A204.1 (cell line): ENCODE data around the gene TAP1.
A peak's percentile ranks its signal among the peaks of the same experiment; 100 is the strongest.
"Not testable (repeated sequence)": the region's sequence is repeated elsewhere in the genome, so short reads cannot be mapped to it uniquely, and the experiment has no call there.

ENCODE experiments used
- FAIRE-seq: peaks from 2 replicates; lab custom pipeline; 2012; peaks lifted over from hg19 to GRCh38; lab: Jason Lieb, UNC

TAP1 gene

GRCh38 chr6:32839356-32839755 is 14.1 kb downstream of the TAP1 start:
- no peak for FAIRE-seq

GRCh38 chr6:32838114-32838958 is 15.2 kb downstream of the TAP1 start, which contains the start of gene TAP2:
TAP2 (minus strand) TSS chr6:32838739; CDS start chr6:32838233, 506 bp downstream.
- FAIRE-seq, result peak; percentile 44

GRCh38 chr6:32837651-32838113 is 15.8 kb downstream of the TAP1 start:
- no peak for FAIRE-seq

GRCh38 chr6:32836873-32837272 is 16.6 kb downstream of the TAP1 start:
- no peak for FAIRE-seq

GRCh38 chr6:32835167-32835893 is 18.2 kb downstream of the TAP1 start:
- no peak for FAIRE-seq

GRCh38 chr6:32833664-32834063 is 19.8 kb downstream of the TAP1 start:
- no peak for FAIRE-seq

GRCh38 chr6:32832535-32832934 is 21.0 kb downstream of the TAP1 start:
- FAIRE-seq, result no peak

GRCh38 chr6:32830936-32831335 is 22.6 kb downstream of the TAP1 start:
- FAIRE-seq, result no peak

GRCh38 chr6:32830017-32830416 is 23.5 kb downstream of the TAP1 start:
- FAIRE-seq, result no peak

GRCh38 chr6:32829495-32829894 is 24.0 kb downstream of the TAP1 start:
- FAIRE-seq, result no peak

- no peak for FAIRE-seq
These were observed 26.5 kb downstream of the TAP1 start for GRCh38 chr6:32827025-32827424.

- peak; percentile 80 for FAIRE-seq
These were observed 27.5 kb downstream of the TAP1 start for GRCh38 chr6:32825966-32826365.

GRCh38 chr6:32819729-32820128 is 33.8 kb downstream of the TAP1 start:
- FAIRE-seq, result no peak

- no peak for FAIRE-seq
These were observed 34.6 kb downstream of the TAP1 start for GRCh38 chr6:32818867-32819266.

- FAIRE-seq, result no peak
These were observed 36.7 kb downstream of the TAP1 start, which contains the start of gene HLA-DOB for GRCh38 chr6:32816746-32817204. HLA-DOB (minus strand) TSS chr6:32817002; CDS start chr6:32816951, 51 bp downstream.

GRCh38 chr6:32815996-32816395 is 37.5 kb downstream of the TAP1 start:
- FAIRE-seq, result no peak

- no peak for FAIRE-seq
These were observed 38.4 kb downstream of the TAP1 start for GRCh38 chr6:32815115-32815514.

GRCh38 chr6:32814145-32814544 is 39.4 kb downstream of the TAP1 start:
- no peak for FAIRE-seq

GRCh38 chr6:32809171-32809570 is 44.3 kb downstream of the TAP1 start:
- FAIRE-seq, result peak; percentile 39

- FAIRE-seq, result no peak
These were observed 46.4 kb downstream of the TAP1 start for GRCh38 chr6:32807020-32807580.

- not testable (repeated sequence) for FAIRE-seq
These were observed 48.1 kb downstream of the TAP1 start for GRCh38 chr6:32805404-32805803.

GRCh38 chr6:32803416-32803815 is 50.1 kb downstream of the TAP1 start:
- no peak for FAIRE-seq

GRCh38 chr6:32799740-32800139 is 53.8 kb downstream of the TAP1 start:
- no peak for FAIRE-seq
